Right renal cortex interstitium (tissue), 3 donors: Measurements from ENCODE around the gene OR4C15. TPM values are rescaled to one million over a fixed set of nuclear protein-coding genes. Genes with fewer than 3 reads are reported as not detected.

Experiments
- DNase-seq, 3 donors: peaks; one replicate each; pipeline ENCODE4 v3.0.0-alpha.2; 2013; ENCODE audit warnings: low read depth in 3 of 3, low spot score in 2 of 3
- polyA plus RNA-seq, 3 donors: library from polyadenylated mRNA; unstranded; fragments of 120-200 nt; gene quantifications; one replicate each; pipeline ENCODE4 v1.2.1, GENCODE V29; 2013; ENCODE audit not compliant: insufficient read length in 3 of 3

Gene OR4C15
- not detected for polyA plus RNA-seq

DNA sequence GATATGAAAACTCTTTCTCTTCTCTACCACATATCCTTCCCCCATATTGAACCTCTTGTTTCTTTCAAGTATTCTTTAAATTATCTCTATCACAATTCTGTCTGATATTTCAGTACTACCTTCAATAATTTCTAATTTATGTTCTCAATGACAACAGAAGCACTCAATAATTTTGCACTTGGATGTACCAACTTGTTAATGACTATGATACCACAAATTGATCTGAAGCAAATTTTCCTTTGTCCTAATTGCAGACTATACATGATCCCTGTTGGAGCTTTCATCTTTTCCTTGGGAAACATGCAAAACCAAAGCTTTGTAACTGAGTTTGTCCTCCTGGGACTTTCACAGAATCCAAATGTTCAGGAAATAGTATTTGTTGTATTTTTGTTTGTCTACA lies at the start of gene OR4C15:
OR4C15 (plus strand) TSS at position 301 of the 400 bp plus-strand sequence; CDS start at position 301, 0 bp downstream.
- no peak for DNase-seq

DNA sequence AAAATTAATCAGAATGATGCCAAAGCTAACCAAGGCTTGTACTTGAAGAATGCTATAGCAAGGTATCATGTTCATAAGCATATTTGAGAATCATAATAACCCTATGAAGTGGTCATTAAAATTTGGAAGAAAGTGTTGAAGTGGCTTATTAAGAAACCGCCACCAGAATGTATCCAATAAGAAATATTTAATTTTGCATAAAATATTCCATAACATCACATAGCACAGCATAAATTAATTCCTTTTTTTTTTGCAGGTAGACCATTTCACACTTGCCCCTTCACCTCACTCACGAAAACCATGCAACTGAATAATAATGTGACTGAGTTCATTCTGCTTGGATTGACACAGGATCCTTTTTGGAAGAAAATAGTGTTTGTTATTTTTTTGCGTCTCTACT lies 17.6 kb downstream of the OR4C15 start, which contains the start of gene OR4C16:
OR4C16 (plus strand) TSS at position 301 of the 400 bp plus-strand sequence; CDS start at position 301, 0 bp downstream.
- no peak for DNase-seq

DNA sequence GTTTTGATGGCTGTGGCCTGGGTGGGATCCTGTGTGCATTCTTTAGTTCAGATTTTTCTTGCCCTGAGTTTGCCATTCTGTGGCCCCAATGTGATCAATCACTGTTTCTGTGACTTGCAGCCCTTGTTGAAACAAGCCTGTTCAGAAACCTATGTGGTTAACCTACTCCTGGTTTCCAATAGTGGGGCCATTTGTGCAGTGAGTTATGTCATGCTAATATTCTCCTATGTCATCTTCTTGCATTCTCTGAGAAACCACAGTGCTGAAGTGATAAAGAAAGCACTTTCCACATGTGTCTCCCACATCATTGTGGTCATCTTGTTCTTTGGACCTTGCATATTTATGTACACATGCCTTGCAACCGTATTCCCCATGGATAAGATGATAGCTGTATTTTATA lies 18.3 kb downstream of the OR4C15 start:
- DNase-seq, result no peak

Other genes starting within 250 kb of the OR4C15 start
- gene OR4A16, start 211.3 kb upstream of the OR4C15 start, polyA plus RNA-seq, result not detected
- gene OR4A15, start 186.5 kb upstream of the OR4C15 start, polyA plus RNA-seq, result not detected
- gene OR4C16, start 17.7 kb downstream of the OR4C15 start, polyA plus RNA-seq, result not detected
- gene OR4C11, start 53.2 kb downstream of the OR4C15 start, polyA plus RNA-seq, result not detected
- gene OR4P4, start 80.6 kb downstream of the OR4C15 start, polyA plus RNA-seq, result under 1 TPM; 0.07 to 0.08 (median 0.07) TPM
- gene OR4S2, start 93.9 kb downstream of the OR4C15 start, polyA plus RNA-seq, result not detected
- not detected for gene OR4C6, start 107.7 kb downstream of the OR4C15 start, polyA plus RNA-seq
- gene OR5D13, start 219.0 kb downstream of the OR4C15 start, polyA plus RNA-seq, result not detected
- gene OR5D14, start 241.1 kb downstream of the OR4C15 start, polyA plus RNA-seq, result not detected